Epithelial cell of prostate (primary cell): ENCODE data around the gene USP33.
A peak's percentile ranks its signal among the peaks of the same experiment; 100 is the strongest.
"Not testable (repeated sequence)": the region's sequence is repeated elsewhere in the genome, so short reads cannot be mapped to it uniquely, and the experiment has no call there.

Source experiments
- DNase-seq: peaks from one replicate; pipeline ENCODE4 v3.0.0-alpha.2; 2011; ENCODE audit warnings: low read depth, low spot score
- H3K27ac ChIP-seq: fragments of 450-650 bp; 2 replicates; pipeline ENCODE4 v1.5.1; 2017; ENCODE audit warnings: mild to moderate bottlenecking

Gene USP33

GRCh38 chr1:77759071-77760028, at the start of gene USP33:
USP33 (minus strand) TSS chr1:77759852; CDS start chr1:77741697, 18,155 bp downstream.
- DNase-seq = no peak
- peak within 1 kb of the TSS; percentile 70 for H3K27ac ChIP-seq

DNA sequence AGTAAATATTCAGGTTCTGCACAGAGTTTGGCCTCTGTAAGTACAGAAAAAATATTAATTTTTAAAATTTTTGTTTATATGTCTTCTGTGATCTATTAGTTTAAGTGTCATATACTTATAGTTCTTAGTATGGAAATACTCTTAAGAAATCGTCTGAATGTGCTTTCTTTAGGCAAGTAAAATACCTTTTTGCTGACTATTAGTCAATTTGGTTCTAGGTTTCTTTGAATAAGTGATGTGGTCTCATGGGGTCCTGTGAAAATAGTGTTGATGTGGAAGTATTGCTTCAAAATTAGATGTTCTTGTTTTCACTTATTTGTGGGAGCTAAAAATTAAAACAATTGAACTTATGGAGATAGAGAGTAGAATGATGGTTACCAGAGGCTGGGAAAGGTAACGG, 43.7 kb upstream of the USP33 start:
- H3K27ac ChIP-seq = no peak overlapping the region
- DNase-seq = no peak

DNA sequence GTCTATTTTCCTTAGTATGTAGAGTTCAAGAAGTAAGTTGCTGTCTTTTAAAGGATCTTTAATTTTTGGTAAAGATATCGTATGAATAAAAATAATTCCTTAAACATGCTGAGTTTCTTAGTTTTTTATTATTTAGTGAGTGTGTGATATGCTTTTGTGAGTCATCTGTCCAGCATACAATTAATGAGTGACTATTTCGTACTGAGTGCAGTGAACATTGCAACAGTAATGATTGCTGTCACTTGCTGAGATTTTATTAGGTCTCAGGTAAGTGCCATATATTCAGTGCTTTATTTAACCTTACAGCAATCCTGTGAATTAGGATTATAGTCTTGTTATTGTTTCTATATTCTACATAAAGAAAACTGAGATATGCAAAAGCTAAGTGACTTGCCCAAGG, 42.4 kb upstream of the USP33 start:
- no peak for DNase-seq
- H3K27ac ChIP-seq = no peak overlapping the region

DNA sequence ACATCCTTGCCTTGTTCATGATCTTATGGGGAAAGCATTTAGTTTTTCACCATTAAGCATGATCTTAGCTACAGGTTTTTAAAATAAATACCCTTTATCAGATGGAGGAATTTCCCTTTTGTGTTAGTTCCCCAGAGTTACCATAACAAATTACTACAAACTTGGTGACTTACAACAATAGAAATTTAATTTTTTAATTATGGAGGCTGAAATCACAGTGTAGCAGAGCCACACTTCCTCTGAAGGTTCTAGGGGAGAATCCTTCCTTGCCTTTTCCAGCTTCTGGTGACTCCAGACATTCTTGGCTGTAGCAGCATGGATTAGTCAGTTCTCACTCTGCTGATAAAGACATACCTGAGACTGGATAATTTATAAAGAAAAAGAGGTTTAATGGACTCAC, 38.3 kb upstream of the USP33 start:
- no peak overlapping the region for H3K27ac ChIP-seq
- DNase-seq = no peak

DNA sequence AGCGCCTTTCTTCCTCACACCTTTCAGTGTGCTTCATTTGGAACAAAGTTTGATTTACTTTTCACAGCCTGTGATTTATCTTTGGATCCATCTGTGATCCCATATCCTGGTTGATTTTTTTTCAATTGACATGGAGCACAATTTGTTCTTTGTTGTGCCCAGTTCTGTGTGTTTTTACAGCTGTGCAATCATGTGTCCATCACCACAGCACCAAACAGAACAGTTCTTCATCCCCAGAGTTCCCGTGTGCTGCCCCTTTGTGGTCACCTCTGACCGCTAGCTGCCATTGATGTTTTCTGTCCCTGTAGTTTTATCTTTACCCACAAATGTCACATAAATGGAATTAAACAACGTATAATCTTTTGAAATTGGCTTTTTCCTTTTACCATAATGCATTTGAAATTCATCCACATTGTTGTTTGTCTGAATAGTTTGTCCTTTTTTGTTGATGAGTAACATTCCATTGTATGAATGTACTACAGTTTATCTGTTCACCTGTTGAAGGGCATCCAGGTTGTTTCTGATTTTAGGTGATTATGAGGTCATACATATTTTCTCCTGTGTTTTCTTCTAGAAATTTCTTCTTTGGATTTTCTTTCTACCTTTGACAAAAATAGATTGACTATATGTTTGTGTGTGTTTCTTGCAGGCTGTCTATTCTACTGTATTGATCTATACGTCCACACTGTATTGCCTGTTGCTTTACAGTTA, 37.2 kb upstream of the USP33 start:
- no peak for DNase-seq
- H3K27ac ChIP-seq = no peak overlapping the region

GRCh38 chr1:77794550-77794949, 34.9 kb upstream of the USP33 start:
- no peak overlapping the region for H3K27ac ChIP-seq
- no peak for DNase-seq

DNA sequence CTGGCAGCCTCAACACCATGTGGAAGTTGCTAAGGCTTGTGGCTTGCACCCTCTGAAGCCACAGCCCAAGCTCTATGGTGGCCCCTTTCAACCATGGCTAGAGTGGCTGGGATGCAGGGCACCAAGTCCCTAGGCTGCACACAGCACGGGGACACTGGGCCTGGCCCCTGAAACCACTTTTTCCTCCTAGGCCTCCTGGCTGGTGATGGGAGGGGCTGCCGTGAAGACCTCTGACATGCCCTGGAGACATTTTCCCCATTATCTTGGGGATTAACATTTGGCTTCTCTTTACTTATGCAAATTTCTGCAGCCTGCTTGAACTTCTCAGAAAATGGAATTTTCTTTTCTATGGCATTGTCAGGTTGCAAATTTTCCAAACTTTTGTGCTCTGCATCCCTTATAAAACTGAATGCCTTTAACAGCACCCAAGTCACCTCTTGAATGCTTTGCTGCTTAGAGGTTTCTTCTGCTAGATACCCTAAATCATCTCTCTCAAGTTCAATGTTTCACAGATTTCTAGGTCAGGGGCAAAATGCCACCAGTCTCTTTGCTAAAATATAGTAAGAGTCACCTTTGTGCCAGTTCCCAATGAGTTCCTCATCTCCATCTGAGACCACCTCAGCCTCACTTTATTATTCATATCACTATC, 26.6 kb upstream of the USP33 start:
- not testable (repeated sequence) for H3K27ac ChIP-seq

GRCh38 chr1:77783141-77783540, 23.5 kb upstream of the USP33 start:
- no peak overlapping the region for H3K27ac ChIP-seq
- DNase-seq = no peak

More for the DNA sequence above, 26.6 kb upstream of the USP33 start:
- DNase-seq = not testable (repeated sequence)

DNA sequence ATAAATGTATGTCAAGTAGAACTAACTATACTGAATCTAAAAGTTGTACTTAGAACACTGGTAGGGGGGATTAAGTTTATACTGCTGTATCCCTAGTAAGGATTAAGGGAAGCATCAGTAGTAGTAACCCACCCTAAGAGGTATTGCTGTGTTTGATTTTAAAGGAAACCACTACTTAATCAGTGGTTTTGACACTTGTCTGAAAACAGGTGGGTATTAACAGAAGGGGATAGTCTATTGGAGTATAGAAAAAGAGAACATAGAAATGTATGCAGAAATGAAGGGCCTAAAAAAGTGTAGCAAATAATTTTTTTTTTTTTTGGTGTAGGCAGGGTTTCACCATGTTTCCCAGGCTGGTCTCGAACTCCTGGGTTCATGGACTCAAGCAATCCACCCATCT, 22.0 kb upstream of the USP33 start:
- no peak for DNase-seq
- H3K27ac ChIP-seq = no peak overlapping the region

- H3K27ac ChIP-seq = peak within 1 kb of the TSS; percentile 40
- peak; percentile 46 for DNase-seq
Measured at GRCh38 chr1:77779529-77780281, 20.1 kb upstream of the USP33 start, which contains the start of gene MIGA1. MIGA1 (plus strand) TSS chr1:77779649; CDS start chr1:77783253, 3,604 bp downstream.

DNA sequence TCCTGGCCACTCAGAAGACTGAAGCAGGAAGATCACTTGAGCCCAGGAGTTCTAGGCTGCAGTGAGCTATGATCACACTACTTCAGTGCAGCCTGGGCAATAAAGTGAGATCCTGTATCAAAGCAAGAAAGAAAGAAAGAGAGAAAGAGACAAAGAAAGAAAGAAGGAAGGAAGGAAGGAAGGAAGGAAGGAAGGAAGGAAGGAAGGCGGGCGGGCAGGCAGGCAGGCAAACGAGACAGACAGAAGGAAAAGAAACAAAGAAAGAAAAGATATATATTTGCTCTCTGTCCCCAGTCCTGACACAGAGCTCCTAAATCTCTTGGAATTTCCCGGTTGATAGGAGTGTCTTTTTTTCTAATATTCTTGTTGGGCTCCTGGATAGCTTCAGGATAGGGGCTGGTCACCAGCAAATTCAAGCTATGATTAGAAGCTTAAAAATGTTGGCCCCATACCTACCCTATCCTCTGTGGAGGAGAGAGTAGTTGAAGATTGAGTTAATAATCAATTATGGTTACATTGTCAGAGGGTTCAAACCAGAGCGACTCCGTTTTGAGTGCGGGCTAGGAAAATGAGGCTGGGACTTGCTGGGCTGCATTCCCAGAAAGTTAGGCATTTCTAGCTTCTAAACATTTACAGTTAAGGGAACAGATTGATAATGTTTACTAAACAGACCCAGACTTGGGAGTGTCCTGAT, 16.5 kb upstream of the USP33 start:
- no peak overlapping the region for H3K27ac ChIP-seq
- no peak for DNase-seq

DNA sequence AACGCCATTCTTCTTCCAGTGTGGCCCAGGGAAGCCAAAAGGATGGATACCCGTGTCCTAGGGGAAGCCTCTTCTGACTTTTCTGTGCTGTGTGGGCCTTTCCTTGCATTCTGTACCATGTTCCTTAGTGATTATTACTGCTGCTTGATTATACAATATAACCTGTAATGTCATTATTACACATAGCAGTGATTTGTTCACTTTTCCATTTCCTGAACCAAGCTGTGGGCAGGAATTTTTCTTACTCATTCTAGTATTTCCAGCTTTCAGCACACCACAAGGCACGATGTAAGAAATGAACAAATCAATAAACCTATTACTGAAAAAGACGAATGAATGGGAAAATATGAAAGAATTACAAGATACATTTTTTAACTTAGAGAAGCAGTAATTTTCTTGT, 8.4 kb upstream of the USP33 start:
- DNase-seq = no peak
- no peak overlapping the region for H3K27ac ChIP-seq

GRCh38 chr1:77762072-77762476, 2.4 kb upstream of the USP33 start:
- H3K27ac ChIP-seq = peak overlapping the region; percentile 44
- DNase-seq = peak; percentile 46

GRCh38 chr1:77757603-77758002, 2.0 kb downstream of the USP33 start:
- DNase-seq = no peak
- H3K27ac ChIP-seq = no peak overlapping the region

DNA sequence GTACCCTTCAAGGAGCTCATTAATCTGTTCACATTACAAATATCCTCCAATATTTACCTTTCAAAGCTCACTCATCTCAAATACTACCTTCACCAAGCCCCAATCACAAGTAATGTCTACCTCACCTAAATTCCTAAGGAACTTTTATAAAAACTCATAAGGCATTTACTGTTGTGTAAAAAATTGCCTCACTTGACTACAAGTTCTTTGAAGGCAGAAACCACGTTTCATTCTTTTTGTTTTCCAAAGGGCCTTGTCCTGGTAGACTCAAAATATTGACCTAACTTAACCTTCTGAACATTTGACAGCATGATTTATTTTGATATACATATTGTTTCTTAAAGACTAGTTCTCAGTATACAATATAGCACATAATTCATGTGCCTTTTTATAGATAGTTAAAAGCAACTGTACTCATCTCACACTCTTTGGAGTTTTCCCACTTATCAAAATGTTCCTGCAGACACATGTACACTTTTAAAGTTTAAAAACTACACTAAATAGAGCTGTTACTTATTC, 2.5 kb downstream of the USP33 start:
- H3K27ac ChIP-seq = no peak overlapping the region
- no peak for DNase-seq

DNA sequence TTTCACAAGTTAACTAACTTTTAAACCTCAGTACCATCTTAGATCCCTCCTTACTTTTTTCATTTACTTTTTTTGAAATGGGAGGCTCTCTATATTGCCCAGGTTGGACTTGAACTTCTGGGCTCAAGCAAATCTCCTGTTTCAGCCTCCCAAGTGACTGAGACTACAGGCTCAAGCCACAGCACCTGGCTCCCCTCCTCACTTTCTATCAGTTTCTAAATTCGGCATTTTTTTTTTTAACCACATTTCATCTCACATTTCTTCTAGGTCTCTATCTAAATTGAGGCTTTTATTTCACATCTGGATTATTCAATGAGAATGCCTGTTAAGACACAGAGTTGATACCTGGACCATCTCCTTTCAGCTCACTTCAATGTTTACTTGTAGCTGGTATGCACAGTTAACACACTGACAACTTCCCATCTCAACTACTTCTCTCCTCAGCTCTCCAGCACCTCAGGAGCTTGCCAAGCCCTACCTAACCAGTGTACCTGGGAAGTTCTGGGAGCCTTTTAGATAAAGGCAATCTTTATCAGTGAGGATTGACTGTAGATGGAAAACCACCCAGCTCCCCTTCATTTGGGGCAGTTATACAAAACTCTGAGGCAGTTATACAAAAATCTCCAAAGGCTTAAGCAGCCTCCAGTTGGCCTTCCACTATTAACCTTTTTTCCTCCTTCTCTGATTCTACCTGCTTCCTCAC, 3.4 kb downstream of the USP33 start:
- no peak overlapping the region for H3K27ac ChIP-seq

GRCh38 chr1:77749489-77749888, 10.2 kb downstream of the USP33 start:
- not testable (repeated sequence) for H3K27ac ChIP-seq, DNase-seq

More for the DNA sequence above, 3.4 kb downstream of the USP33 start:
- no peak for DNase-seq

- no peak overlapping the region for H3K27ac ChIP-seq
- DNase-seq = no peak
Measured at GRCh38 chr1:77744576-77744975, 15.1 kb downstream of the USP33 start.
